CD14-positive monocyte (primary cell): Measurements from ENCODE around the gene ZBTB17. TPM values are rescaled to one million over a fixed set of nuclear protein-coding genes. Genes with fewer than 3 reads are reported as not detected.

Experiments used
- DNase-seq, 3 donors: peaks; one replicate each; pipeline ENCODE4 v3.0.0-alpha.2; 2011 to 2022
- H2AFZ ChIP-seq: 2 replicates; pipeline ENCODE4 v1.6.0; 2012; ENCODE audit warnings: mild to moderate bottlenecking, low read depth, low read length, inconsistent platforms; ENCODE audit not compliant: insufficient read depth, poor library complexity, severe bottlenecking
- H3K27ac ChIP-seq, 2 donors: 1 replicate in 1 of 2; 2 replicates in 1 of 2; pipeline ENCODE4 v1.5.1; 2012 to 2013; ENCODE audit warnings: low read length in 2 of 2, control low read depth in 1 of 2, inconsistent platforms in 1 of 2, low read depth in 1 of 2, mild to moderate bottlenecking in 1 of 2
- H3K27me3 ChIP-seq, 2 donors: one replicate each; pipeline versions ENCODE4 v1.6.0 to v1.6.1; 2011 to 2013; ENCODE audit warnings: low read length in 2 of 2; ENCODE audit not compliant: control insufficient read depth in 2 of 2, insufficient read depth in 2 of 2
- H3K36me3 ChIP-seq, 2 donors: replicated peaks in 1 of 2; 1 replicate in 1 of 2; 2 replicates in 1 of 2; pipeline versions ENCODE4 v1.5.1 to v1.6.1; 2012 to 2013; ENCODE audit warnings: low read length in 2 of 2, control low read depth in 1 of 2, inconsistent platforms in 1 of 2, mild to moderate bottlenecking in 1 of 2; ENCODE audit not compliant: insufficient read depth in 2 of 2, control insufficient read depth in 1 of 2
- H3K4me1 ChIP-seq, 2 donors: 1 replicate in 1 of 2; 2 replicates in 1 of 2; pipeline versions ENCODE4 v1.5.1 to v1.6.1; 2012 to 2013; ENCODE audit warnings: low read length in 2 of 2, control low read depth in 1 of 2, inconsistent platforms in 1 of 2, mild to moderate bottlenecking in 1 of 2, moderate library complexity in 1 of 2; ENCODE audit not compliant: insufficient read depth in 2 of 2, control insufficient read depth in 1 of 2
- H3K4me2 ChIP-seq: replicated peaks from 2 replicates; pipeline ENCODE3; 2012; ENCODE audit warnings: low read length, moderate library complexity, mild to moderate bottlenecking; ENCODE audit not compliant: poor library complexity, severe bottlenecking; ENCODE audit errors: extremely low read depth
- H3K4me3 ChIP-seq, 3 experiments: fragments of 200-600 bp in 1 of 3; sonication (generic) in 1 of 3; replicated peaks in 1 of 3; 1 replicate in 2 of 3; 2 replicates in 1 of 3; pipeline ENCODE4 v1.5.1; 2011 to 2013; ENCODE audit warnings: low read length in 3 of 3, mild to moderate bottlenecking in 3 of 3, control low read depth in 2 of 3, low read depth in 2 of 3, inconsistent platforms in 1 of 3, moderate library complexity in 1 of 3
- H3K79me2 ChIP-seq: 2 replicates; pipeline ENCODE4 v1.6.0; 2012; ENCODE audit warnings: mild to moderate bottlenecking, control low read depth, inconsistent platforms, low read length, moderate library complexity; ENCODE audit not compliant: insufficient read depth
- H3K9ac ChIP-seq: 2 replicates; pipeline ENCODE4 v1.6.0; 2017; ENCODE audit warnings: low read length, mild to moderate bottlenecking; ENCODE audit not compliant: insufficient read depth, poor library complexity, severe bottlenecking
- H3K9me3 ChIP-seq, 2 donors: replicated peaks in 1 of 2; 1 replicate in 1 of 2; 2 replicates in 1 of 2; pipeline versions ENCODE4 v1.5.1 to v1.6.1; 2012 to 2013; ENCODE audit warnings: low read length in 2 of 2, control low read depth in 1 of 2; ENCODE audit not compliant: control insufficient read depth in 1 of 2, insufficient read depth in 1 of 2
- H4K20me1 ChIP-seq: 2 replicates; pipeline ENCODE4 v1.6.0; 2012; ENCODE audit warnings: mild to moderate bottlenecking, low read length, control low read depth, moderate library complexity; ENCODE audit not compliant: insufficient read depth
- H3K27ac Mint-ChIP-seq, 7 donors: one replicate each; pipeline ENCODE4 v1.8.0; 2020; ENCODE audit warnings: mild to moderate bottlenecking in 7 of 7, mixed read lengths in 7 of 7, moderate library complexity in 6 of 7, inconsistent platforms in 2 of 7
- H3K27me3 Mint-ChIP-seq, 3 donors: one replicate each; pipeline ENCODE4 v1.8.0; 2021 to 2022; ENCODE audit warnings: low read depth in 3 of 3, mild to moderate bottlenecking in 3 of 3, mixed read lengths in 3 of 3, moderate library complexity in 3 of 3, inconsistent platforms in 1 of 3
- H3K36me3 Mint-ChIP-seq, 2 donors: one replicate each; pipeline ENCODE4 v1.8.0; 2020; ENCODE audit warnings: mixed read lengths in 2 of 2, inconsistent platforms in 1 of 2, mild to moderate bottlenecking in 1 of 2
- H3K4me1 Mint-ChIP-seq: one replicate; pipeline ENCODE4 v1.8.0; 2020; ENCODE audit warnings: mild to moderate bottlenecking, mixed read lengths
- H3K4me3 Mint-ChIP-seq, 2 donors: one replicate each; pipeline ENCODE4 v1.8.0; 2020; ENCODE audit warnings: mild to moderate bottlenecking in 2 of 2, mixed read lengths in 2 of 2, moderate library complexity in 1 of 2
- H3K9me3 Mint-ChIP-seq, 7 donors: one replicate each; pipeline ENCODE4 v1.8.0; 2020 to 2022; ENCODE audit warnings: mixed read lengths in 7 of 7, mild to moderate bottlenecking in 6 of 7, moderate library complexity in 6 of 7, inconsistent platforms in 2 of 7
- CTCF ChIP-seq: fragments of 200-600 bp; IDR thresholded peaks from one replicate; pipeline ENCODE4 v1.8.0; 2022; ENCODE audit warnings: antibody characterized with exemption, mild to moderate bottlenecking
- WGBS: methylation state at CpG from one replicate; pipeline ENCODE4 v1.1.5; 2013; ENCODE audit warnings: missing lambda C conversion rate; ENCODE audit not compliant: insufficient coverage; 5-methylcytosine and 5-hydroxymethylcytosine counted together
- intact Hi-C, 2 donors: fragments of 100-400 bp; cut with micrococcal nuclease; formaldehyde crosslinking; loops; one replicate each; pipeline versions ENCODE4 v1.15.0 to v1.15.1; 2023
- polyA plus RNA-seq, 3 donors: library from polyadenylated mRNA; depleted of rRNA in 1 of 3; unstranded in 2 of 3; stranded (reverse) in 1 of 3; fragments of 300-500 nt in 2 of 3; fragments of >200 nt in 1 of 3; fragmentation: Illumina TruSeq in 2 of 3; gene quantifications; 1 replicate in 2 of 3; 2 replicates in 1 of 3; pipeline ENCODE4 v1.2.3, GENCODE V29; 2012 to 2021

The ZBTB17 gene
- polyA plus RNA-seq, 3 donors, result 2.8 to 93.3 (median 7.6) TPM

GRCh38 chr1:16017461-16018303, 41.8 kb upstream of the ZBTB17 start, which contains the start of gene HSPB7:
Gene HSPB7 (minus strand): TSS chr1:16018043. CDS start chr1:16017963, 80 bp downstream.
- peak within 1 kb of the TSS in 1 of 2 donors; percentile 63 for H3K4me3 Mint-ChIP-seq

GRCh38 chr1:16017076-16017460, 41.2 kb upstream of the ZBTB17 start:
- H3K4me2 ChIP-seq, result no peak overlapping the region
- Mint-ChIP-seq H3K4me1 (peaks cover 14% of the 10 kb centered on the region), H3K36me3 (no peaks in the 10 kb centered on the region), H3K27me3 (peaks cover 12 to 26% (median 21%) of the 10 kb centered on the region in 3 donors), H3K9me3 (no peaks in the 10 kb centered on the region), H3K27ac (no peak overlapping the region), H3K4me3 (no peak overlapping the region)
- H4K20me1 ChIP-seq, result no peaks in the 10 kb centered on the region
- H3K9me3 ChIP-seq, result no peaks in the 10 kb centered on the region
- DNase-seq, result no peak
- H3K27me3 ChIP-seq, result no peaks in the 10 kb centered on the region
- WGBS, result 93% methylated on average over 6 of the region's 10 CpGs
- H3K9ac ChIP-seq, result no peak overlapping the region
- H3K36me3 ChIP-seq, result no peaks in the 10 kb centered on the region
- peaks cover 13 to 21% of the 10 kb centered on the region in 2 donors for H3K4me1 ChIP-seq
- TF ChIP-seq CTCF, result no peak
- intact Hi-C loops, result loop anchor here in 1 of 2 donors (10.0 kb wide), 1 partner anchor 168 kb away; no protein-coding TSS in a partner anchor
- no peak overlapping the region for H2AFZ ChIP-seq
- H3K79me2 ChIP-seq, result no peaks in the 10 kb centered on the region
- no peak overlapping the region for H3K4me3 ChIP-seq
- no peak overlapping the region for H3K27ac ChIP-seq

More at GRCh38 chr1:16017461-16018303, 41.8 kb upstream of the ZBTB17 start, which contains the start of gene HSPB7:
- Mint-ChIP-seq H3K9me3 (no peaks in the 10 kb centered on the region), H3K27ac (no peak within 1 kb of the TSS), H3K27me3 (peaks cover 9 to 28% (median 22%) of the 10 kb centered on the region in 3 donors), H3K4me1 (peaks cover 8% of the 10 kb centered on the region), H3K36me3 (no peaks in the 10 kb centered on the region)
- Histone ChIP-seq H3K79me2 (no peaks in the 10 kb centered on the region), H3K4me2 (no peak within 1 kb of the TSS), H2AFZ (peak within 1 kb of the TSS; percentile 53), H3K9me3 (no peaks in the 10 kb centered on the region), H3K27me3 (no peaks in the 10 kb centered on the region), H4K20me1 (no peaks in the 10 kb centered on the region), H3K4me1 (peaks cover 7 to 15% of the 10 kb centered on the region in 2 donors), H3K9ac (peak within 1 kb of the TSS; percentile 15), H3K4me3 (no peak within 1 kb of the TSS), H3K27ac (no peak within 1 kb of the TSS), H3K36me3 (no peaks in the 10 kb centered on the region)
- intact Hi-C loops, result loop anchor here in 1 of 2 donors (10.0 kb wide), 1 partner anchor 167 kb away; no protein-coding TSS in a partner anchor
- WGBS, result 70% methylated on average over 25 of the region's 37 CpGs
- DNase-seq, result no peak
- TF ChIP-seq CTCF, result no peak
